ENCODE results near the gene CDH4.

DNA sequence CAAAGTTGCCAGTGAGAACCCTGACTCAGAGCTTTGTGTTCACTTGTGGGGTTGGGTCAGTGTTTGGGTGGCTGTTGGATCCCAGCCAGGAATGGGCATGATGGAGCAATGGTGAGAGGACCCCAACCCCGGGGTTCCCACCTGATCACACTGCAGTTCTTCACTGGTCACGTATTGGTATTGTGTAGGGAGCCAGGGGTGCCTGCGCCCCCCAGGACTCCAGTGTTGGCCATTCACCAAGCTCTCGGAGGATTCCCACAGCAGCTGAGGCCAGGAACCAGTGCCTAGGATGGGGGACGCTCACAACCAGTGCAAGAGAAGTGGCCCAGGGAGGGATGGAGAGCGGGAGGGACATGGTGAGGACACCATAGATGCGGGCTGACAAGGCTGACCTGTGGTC lies 207.2 kb downstream of the CDH4 start:
- TF ChIP-seq, protein P1, sequence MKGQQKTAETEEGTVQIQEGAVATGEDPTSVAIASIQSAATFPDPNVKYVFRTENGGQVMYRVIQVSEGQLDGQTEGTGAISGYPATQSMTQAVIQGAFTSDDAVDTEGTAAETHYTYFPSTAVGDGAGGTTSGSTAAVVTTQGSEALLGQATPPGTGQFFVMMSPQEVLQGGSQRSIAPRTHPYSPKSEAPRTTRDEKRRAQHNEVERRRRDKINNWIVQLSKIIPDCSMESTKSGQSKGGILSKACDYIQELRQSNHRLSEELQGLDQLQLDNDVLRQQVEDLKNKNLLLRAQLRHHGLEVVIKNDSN (CRISPR knock-in tag; IDR thresholded peaks at IDR 0.05): no peak
- TF ChIP-seq BCOR (IDR thresholded peaks at IDR 0.05): no peak
